HEK293 (cell line): ENCODE results near the gene TNFRSF1A.

Source experiments
- FEZF1 ChIP-seq: fragments of 450-650 bp; formaldehyde crosslinking; IDR thresholded peaks from 2 replicates; pipeline ENCODE4 v1.5.1; 2016; ENCODE audit warnings: missing biosample characterization, missing genetic modification characterization
- GLI2 ChIP-seq: fragments of 450-650 bp; formaldehyde crosslinking; IDR thresholded peaks from 2 replicates; pipeline ENCODE4; 2017; ENCODE audit warnings: missing biosample characterization, missing genetic modification characterization, low read depth, borderline replicate concordance
- IKZF3 ChIP-seq: fragments of 450-650 bp; IDR thresholded peaks from 2 replicates; pipeline ENCODE4 v1.5.0; 2018; ENCODE audit warnings: missing biosample characterization, mild to moderate bottlenecking, missing genetic modification characterization, moderate library complexity
- KLF10 ChIP-seq: fragments of 450-650 bp; IDR thresholded peaks from 2 replicates; pipeline ENCODE4 v1.5.1; 2018; ENCODE audit warnings: missing biosample characterization, mild to moderate bottlenecking, missing genetic modification characterization
- MEIS1 ChIP-seq: sonication (generic); formaldehyde crosslinking; IDR thresholded peaks from 2 replicates; pipeline ENCODE4 v1.8.1; 2022; ENCODE audit warnings: missing genetic modification reagents, mild to moderate bottlenecking, borderline replicate concordance
- OSR2 ChIP-seq: fragments of 450-650 bp; formaldehyde crosslinking; IDR thresholded peaks from 2 replicates; pipeline ENCODE4 v1.5.1; 2016; ENCODE audit warnings: missing biosample characterization, missing genetic modification characterization
- SP2 ChIP-seq: fragments of 450-650 bp; formaldehyde crosslinking; IDR thresholded peaks from 2 replicates; pipeline ENCODE4 v1.5.1; 2016; ENCODE audit warnings: missing biosample characterization, missing genetic modification characterization
- SP3 ChIP-seq: fragments of 450-650 bp; formaldehyde crosslinking; IDR thresholded peaks from 2 replicates; pipeline ENCODE4 v1.5.1; 2016; ENCODE audit warnings: missing biosample characterization, missing genetic modification characterization
- SP7 ChIP-seq: fragments of 450-650 bp; formaldehyde crosslinking; IDR thresholded peaks from 2 replicates; pipeline ENCODE4 v1.5.1; 2016; ENCODE audit warnings: missing biosample characterization, missing genetic modification characterization
- WT1 ChIP-seq: fragments of 450-650 bp; formaldehyde crosslinking; IDR thresholded peaks from 2 replicates; pipeline ENCODE4 v1.5.1; 2016; ENCODE audit warnings: missing biosample characterization, missing genetic modification characterization
- ZBTB21 ChIP-seq: fragments of 450-650 bp; formaldehyde crosslinking; IDR thresholded peaks from 2 replicates; pipeline ENCODE4 v1.5.1; 2017; ENCODE audit warnings: missing biosample characterization, missing genetic modification characterization
- ZBTB48 ChIP-seq: fragments of 450-650 bp; formaldehyde crosslinking; IDR thresholded peaks from 2 replicates; pipeline ENCODE4 v1.5.1; 2016; ENCODE audit warnings: missing biosample characterization, missing genetic modification characterization
- ZBTB8A ChIP-seq: fragments of 450-650 bp; formaldehyde crosslinking; IDR thresholded peaks from 2 replicates; pipeline ENCODE4 v1.5.1; 2016; ENCODE audit warnings: missing biosample characterization, missing genetic modification characterization
- ZNF133 ChIP-seq: fragments of 450-650 bp; formaldehyde crosslinking; IDR thresholded peaks from 2 replicates; pipeline ENCODE4 v1.5.1; 2016; ENCODE audit warnings: missing biosample characterization, missing genetic modification characterization
- ZNF175 ChIP-seq: fragments of 450-650 bp; formaldehyde crosslinking; IDR thresholded peaks from 2 replicates; pipeline ENCODE4 v1.5.1; 2016; ENCODE audit warnings: missing biosample characterization, missing genetic modification characterization
- ZNF24 ChIP-seq: fragments of 450-650 bp; formaldehyde crosslinking; IDR thresholded peaks from 2 replicates; pipeline ENCODE4 v1.5.1; 2016; ENCODE audit warnings: missing biosample characterization, missing genetic modification characterization
- ZNF335 ChIP-seq: fragments of 450-650 bp; formaldehyde crosslinking; conservative IDR thresholded peaks from 2 replicates; pipeline ENCODE4 v1.5.1; 2016; ENCODE audit warnings: missing biosample characterization, missing genetic modification characterization
- ZNF501 ChIP-seq: fragments of 450-650 bp; formaldehyde crosslinking; IDR thresholded peaks from 2 replicates; pipeline ENCODE4 v1.5.1; 2016; ENCODE audit warnings: missing biosample characterization, missing genetic modification characterization
- ZNF544 ChIP-seq: fragments of 450-650 bp; formaldehyde crosslinking; IDR thresholded peaks from 2 replicates; pipeline ENCODE4 v1.5.0; 2017; ENCODE audit warnings: missing biosample characterization, missing genetic modification characterization
- ZNF561 ChIP-seq: fragments of 450-650 bp; IDR thresholded peaks from 2 replicates; pipeline ENCODE4 v1.5.1; 2018; ENCODE audit warnings: missing biosample characterization, missing genetic modification characterization, borderline replicate concordance
- ZNF600 ChIP-seq: fragments of 450-650 bp; formaldehyde crosslinking; IDR thresholded peaks from 2 replicates; pipeline ENCODE4 v1.5.1; 2016; ENCODE audit warnings: missing biosample characterization, missing genetic modification characterization
- ZNF623 ChIP-seq: fragments of 450-650 bp; formaldehyde crosslinking; IDR thresholded peaks from 2 replicates; pipeline ENCODE4 v1.5.1; 2016; ENCODE audit warnings: missing biosample characterization, missing genetic modification characterization
- ZNF629 ChIP-seq: fragments of 450-650 bp; formaldehyde crosslinking; IDR thresholded peaks from 2 replicates; pipeline ENCODE4 v1.5.1; 2017; ENCODE audit warnings: missing biosample characterization, missing genetic modification characterization
- ZNF660 ChIP-seq: fragments of 450-650 bp; IDR thresholded peaks from 2 replicates; pipeline ENCODE4 v1.5.1; 2018; ENCODE audit warnings: missing biosample characterization, mild to moderate bottlenecking, missing genetic modification characterization
- ZXDB ChIP-seq: fragments of 450-650 bp; formaldehyde crosslinking; IDR thresholded peaks from 2 replicates; pipeline ENCODE4 v1.5.1; 2016; ENCODE audit warnings: missing biosample characterization, missing genetic modification characterization
- TF ChIP-seq, protein P1 (sequence below): fragments of 450-650 bp; formaldehyde crosslinking; IDR thresholded peaks from 2 replicates; pipeline ENCODE4 v1.5.0; 2017; ENCODE audit warnings: missing biosample characterization, missing genetic modification characterization, borderline replicate concordance
- TF ChIP-seq, protein P2 (sequence below): fragments of 450-650 bp; formaldehyde crosslinking; optimal IDR thresholded peaks from 2 replicates; pipeline ENCODE3; 2016; ENCODE audit warnings: missing biosample characterization, mild to moderate bottlenecking, missing genetic modification characterization
- TF ChIP-seq, protein P3 (sequence below): fragments of 450-650 bp; formaldehyde crosslinking; IDR thresholded peaks from 2 replicates; pipeline ENCODE4 v1.5.1; 2016; ENCODE audit warnings: missing biosample characterization, missing genetic modification characterization
- TF ChIP-seq, protein P4 (sequence below): fragments of 450-650 bp; formaldehyde crosslinking; IDR thresholded peaks from 2 replicates; pipeline ENCODE4 v1.5.1; 2017; ENCODE audit warnings: missing biosample characterization, missing genetic modification characterization
- TF ChIP-seq, protein P5 (sequence below): fragments of 450-650 bp; formaldehyde crosslinking; IDR thresholded peaks from 2 replicates; pipeline ENCODE4 v1.5.1; 2016; ENCODE audit warnings: missing biosample characterization, missing genetic modification characterization
- TF ChIP-seq, protein P6 (sequence below): fragments of 450-650 bp; formaldehyde crosslinking; IDR thresholded peaks from 2 replicates; pipeline ENCODE4 v1.5.1; 2017; ENCODE audit warnings: missing biosample characterization, missing genetic modification characterization

The TNFRSF1A gene

GRCh38 chr12:6336079-6336888 lies 5.6 kb downstream of the TNFRSF1A start (continued):
- TF ChIP-seq, protein P1, sequence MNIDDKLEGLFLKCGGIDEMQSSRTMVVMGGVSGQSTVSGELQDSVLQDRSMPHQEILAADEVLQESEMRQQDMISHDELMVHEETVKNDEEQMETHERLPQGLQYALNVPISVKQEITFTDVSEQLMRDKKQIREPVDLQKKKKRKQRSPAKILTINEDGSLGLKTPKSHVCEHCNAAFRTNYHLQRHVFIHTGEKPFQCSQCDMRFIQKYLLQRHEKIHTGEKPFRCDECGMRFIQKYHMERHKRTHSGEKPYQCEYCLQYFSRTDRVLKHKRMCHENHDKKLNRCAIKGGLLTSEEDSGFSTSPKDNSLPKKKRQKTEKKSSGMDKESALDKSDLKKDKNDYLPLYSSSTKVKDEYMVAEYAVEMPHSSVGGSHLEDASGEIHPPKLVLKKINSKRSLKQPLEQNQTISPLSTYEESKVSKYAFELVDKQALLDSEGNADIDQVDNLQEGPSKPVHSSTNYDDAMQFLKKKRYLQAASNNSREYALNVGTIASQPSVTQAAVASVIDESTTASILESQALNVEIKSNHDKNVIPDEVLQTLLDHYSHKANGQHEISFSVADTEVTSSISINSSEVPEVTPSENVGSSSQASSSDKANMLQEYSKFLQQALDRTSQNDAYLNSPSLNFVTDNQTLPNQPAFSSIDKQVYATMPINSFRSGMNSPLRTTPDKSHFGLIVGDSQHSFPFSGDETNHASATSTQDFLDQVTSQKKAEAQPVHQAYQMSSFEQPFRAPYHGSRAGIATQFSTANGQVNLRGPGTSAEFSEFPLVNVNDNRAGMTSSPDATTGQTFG: no peak; the same call in 1 of the 2 replicates
- peak; percentile 93 for TF ChIP-seq ZXDB (tag by site-specific recombination)
- TF ChIP-seq GLI2: no peak
- TF ChIP-seq ZNF501 (tag by site-specific recombination): peak; percentile 55
- TF ChIP-seq FEZF1: peak; percentile 70
- no peak for TF ChIP-seq MEIS1 (CRISPR knock-in tag)
- TF ChIP-seq IKZF3: peak; percentile 89
- TF ChIP-seq OSR2 (tag by site-specific recombination): peak; percentile 56
- peak; percentile 86 for TF ChIP-seq ZNF629 (tag by site-specific recombination)
- TF ChIP-seq, protein P2, sequence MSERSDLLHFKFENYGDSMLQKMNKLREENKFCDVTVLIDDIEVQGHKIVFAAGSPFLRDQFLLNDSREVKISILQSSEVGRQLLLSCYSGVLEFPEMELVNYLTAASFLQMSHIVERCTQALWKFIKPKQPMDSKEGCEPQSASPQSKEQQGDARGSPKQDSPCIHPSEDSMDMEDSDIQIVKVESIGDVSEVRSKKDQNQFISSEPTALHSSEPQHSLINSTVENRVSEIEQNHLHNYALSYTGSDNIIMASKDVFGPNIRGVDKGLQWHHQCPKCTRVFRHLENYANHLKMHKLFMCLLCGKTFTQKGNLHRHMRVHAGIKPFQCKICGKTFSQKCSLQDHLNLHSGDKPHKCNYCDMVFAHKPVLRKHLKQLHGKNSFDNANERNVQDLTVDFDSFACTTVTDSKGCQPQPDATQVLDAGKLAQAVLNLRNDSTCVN (tag by site-specific recombination): peak; percentile 21
- peak; percentile 97 for TF ChIP-seq ZBTB8A (tag by site-specific recombination)
- peak; percentile 80; the same call in 1 of the 2 replicates for TF ChIP-seq ZNF561
- TF ChIP-seq ZNF544 (tag by site-specific recombination): no peak
- peak; percentile 99 for TF ChIP-seq ZBTB48 (tag by site-specific recombination)
- TF ChIP-seq ZNF133 (tag by site-specific recombination): no peak
- peak; percentile 91 for TF ChIP-seq WT1 (tag by site-specific recombination)
- TF ChIP-seq, protein P3, sequence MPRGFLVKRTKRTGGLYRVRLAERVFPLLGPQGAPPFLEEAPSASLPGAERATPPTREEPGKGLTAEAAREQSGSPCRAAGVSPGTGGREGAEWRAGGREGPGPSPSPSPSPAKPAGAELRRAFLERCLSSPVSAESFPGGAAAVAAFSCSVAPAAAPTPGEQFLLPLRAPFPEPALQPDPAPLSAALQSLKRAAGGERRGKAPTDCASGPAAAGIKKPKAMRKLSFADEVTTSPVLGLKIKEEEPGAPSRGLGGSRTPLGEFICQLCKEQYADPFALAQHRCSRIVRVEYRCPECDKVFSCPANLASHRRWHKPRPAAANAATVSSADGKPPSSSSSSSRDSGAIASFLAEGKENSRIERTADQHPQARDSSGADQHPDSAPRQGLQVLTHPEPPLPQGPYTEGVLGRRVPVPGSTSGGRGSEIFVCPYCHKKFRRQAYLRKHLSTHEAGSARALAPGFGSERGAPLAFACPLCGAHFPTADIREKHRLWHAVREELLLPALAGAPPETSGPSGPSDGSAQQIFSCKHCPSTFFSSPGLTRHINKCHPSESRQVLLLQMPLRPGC (tag by site-specific recombination): peak; percentile 27; the same call in 1 of the 2 replicates
- TF ChIP-seq, protein P4, sequence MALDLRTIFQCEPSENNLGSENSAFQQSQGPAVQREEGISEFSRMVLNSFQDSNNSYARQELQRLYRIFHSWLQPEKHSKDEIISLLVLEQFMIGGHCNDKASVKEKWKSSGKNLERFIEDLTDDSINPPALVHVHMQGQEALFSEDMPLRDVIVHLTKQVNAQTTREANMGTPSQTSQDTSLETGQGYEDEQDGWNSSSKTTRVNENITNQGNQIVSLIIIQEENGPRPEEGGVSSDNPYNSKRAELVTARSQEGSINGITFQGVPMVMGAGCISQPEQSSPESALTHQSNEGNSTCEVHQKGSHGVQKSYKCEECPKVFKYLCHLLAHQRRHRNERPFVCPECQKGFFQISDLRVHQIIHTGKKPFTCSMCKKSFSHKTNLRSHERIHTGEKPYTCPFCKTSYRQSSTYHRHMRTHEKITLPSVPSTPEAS (tag by site-specific recombination): peak; percentile 32; the same call in 1 of the 2 replicates
- peak; percentile 80 for TF ChIP-seq ZNF335 (tag by site-specific recombination)
- TF ChIP-seq ZBTB21 (tag by site-specific recombination): peak; percentile 80
- TF ChIP-seq ZNF623 (tag by site-specific recombination): 0 out of 2 replicates have a peak, but pooled peaks have one; percentile 5
- peak; percentile 83 for TF ChIP-seq ZNF24 (tag by site-specific recombination)
- TF ChIP-seq, protein P5, sequence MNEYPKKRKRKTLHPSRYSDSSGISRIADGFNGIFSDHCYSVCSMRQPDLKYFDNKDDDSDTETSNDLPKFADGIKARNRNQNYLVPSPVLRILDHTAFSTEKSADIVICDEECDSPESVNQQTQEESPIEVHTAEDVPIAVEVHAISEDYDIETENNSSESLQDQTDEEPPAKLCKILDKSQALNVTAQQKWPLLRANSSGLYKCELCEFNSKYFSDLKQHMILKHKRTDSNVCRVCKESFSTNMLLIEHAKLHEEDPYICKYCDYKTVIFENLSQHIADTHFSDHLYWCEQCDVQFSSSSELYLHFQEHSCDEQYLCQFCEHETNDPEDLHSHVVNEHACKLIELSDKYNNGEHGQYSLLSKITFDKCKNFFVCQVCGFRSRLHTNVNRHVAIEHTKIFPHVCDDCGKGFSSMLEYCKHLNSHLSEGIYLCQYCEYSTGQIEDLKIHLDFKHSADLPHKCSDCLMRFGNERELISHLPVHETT (tag by site-specific recombination): peak; percentile 82
- TF ChIP-seq SP3 (tag by site-specific recombination): peak; percentile 94
- peak; percentile 94 for TF ChIP-seq SP2 (tag by site-specific recombination)
- TF ChIP-seq ZNF175 (tag by site-specific recombination): no peak
- peak; percentile 94 for TF ChIP-seq SP7 (tag by site-specific recombination)
- peak; percentile 98 for TF ChIP-seq ZNF600 (tag by site-specific recombination)
- TF ChIP-seq, protein P6, sequence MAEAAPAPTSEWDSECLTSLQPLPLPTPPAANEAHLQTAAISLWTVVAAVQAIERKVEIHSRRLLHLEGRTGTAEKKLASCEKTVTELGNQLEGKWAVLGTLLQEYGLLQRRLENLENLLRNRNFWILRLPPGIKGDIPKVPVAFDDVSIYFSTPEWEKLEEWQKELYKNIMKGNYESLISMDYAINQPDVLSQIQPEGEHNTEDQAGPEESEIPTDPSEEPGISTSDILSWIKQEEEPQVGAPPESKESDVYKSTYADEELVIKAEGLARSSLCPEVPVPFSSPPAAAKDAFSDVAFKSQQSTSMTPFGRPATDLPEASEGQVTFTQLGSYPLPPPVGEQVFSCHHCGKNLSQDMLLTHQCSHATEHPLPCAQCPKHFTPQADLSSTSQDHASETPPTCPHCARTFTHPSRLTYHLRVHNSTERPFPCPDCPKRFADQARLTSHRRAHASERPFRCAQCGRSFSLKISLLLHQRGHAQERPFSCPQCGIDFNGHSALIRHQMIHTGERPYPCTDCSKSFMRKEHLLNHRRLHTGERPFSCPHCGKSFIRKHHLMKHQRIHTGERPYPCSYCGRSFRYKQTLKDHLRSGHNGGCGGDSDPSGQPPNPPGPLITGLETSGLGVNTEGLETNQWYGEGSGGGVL (tag by site-specific recombination): peak; percentile 99
- TF ChIP-seq KLF10 (tag by site-specific recombination): peak; percentile 75
- peak; percentile 90 for TF ChIP-seq ZNF660 (tag by site-specific recombination)
